GM21360 (cell line): ENCODE results near the gene AMDHD2.

Experiments used
- ATAC-seq: cut with Tn5 transposase; IDR thresholded peaks from one replicate; pipeline ENCODE4 v1.9.1; 2021; ENCODE audit warnings: mild to moderate bottlenecking, moderate library complexity; ENCODE audit not compliant: unreplicated experiment

The AMDHD2 gene

DNA sequence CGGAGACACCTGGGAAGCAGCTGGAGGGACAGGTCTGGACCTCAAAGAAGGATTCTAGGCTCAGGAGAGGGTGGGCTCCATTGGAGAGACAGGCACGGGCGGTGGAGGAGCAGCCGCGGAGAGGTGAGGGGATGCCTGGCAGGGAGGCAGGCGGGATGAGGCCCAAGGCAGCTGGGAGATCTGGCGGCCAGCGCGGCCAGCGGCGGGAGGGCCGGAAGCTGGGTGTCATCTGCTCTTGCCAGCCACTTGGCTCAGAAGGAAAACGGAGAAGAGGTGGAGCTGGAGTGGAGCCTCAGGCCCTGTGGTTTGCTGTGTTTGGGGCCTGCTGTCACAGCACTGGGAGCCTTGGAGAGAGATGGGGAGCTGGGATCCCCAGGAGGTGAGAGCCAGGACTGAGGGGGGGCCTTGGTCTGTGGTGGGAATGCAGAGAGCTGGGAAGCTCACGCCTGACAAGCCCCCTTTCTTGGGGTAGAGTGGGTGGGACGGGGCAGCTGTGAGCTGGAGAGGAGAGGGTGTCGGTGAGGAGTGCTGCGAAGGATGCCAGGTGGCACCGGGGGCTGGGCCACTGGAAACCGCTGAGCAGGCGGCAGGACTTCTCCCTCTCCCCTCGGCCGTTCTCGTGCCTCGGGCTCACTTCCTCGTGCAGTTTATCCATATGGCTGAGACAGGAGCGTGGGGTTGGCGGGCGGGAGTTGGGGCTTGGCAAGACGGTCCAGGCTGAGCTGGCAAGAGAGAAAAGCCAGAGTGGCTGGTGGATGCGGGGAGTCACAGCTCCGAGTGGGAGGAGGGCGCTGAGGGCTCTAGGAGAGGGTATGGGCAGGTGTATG, 37.2 kb upstream of the AMDHD2 start:
- ATAC-seq = no peak

DNA sequence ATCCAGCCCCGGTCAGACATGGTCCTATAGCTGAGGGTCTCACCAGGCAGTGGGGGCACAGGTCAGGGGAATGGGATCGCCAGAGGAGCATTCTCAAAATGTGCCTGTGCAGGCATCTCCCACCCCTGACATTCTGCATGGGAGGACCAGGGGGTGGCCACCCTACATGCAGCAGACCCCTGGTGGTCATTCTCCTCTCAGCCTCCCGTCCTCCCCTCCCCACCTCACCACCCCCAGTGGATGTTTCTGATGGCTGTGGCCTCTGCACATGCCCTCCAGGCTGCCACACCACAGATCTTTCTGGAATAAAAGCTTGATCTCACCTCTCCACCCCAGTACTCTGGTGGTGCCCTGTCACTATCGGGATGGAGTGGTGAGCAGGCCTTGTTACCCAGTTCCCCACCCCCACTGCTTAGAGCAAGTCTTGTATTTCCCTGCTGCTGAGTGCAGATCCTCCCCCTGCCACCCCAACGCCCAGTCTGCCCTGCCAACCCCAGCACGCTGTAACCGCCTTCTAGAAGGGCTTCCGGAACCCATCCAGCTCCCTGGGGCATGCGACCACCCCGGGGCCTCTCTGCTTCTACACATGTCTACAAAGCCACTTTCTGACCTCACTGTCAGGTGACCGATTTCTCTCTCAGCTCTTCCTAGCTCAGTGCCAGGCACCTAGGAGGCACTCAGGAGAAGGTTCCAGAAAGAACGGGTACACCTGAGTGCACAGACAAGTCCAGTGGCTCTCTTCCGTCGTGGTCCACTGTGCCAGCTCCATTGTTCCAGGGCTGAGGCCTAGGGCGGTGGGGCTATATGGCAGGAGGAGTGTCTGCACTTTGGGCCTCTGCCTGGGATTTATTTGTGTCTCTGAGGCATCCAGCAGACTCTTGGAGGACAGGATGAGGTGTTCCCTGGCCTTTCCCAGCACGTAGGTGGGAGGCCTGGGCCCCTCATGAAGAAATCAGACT, 36.0 kb upstream of the AMDHD2 start:
- ATAC-seq = no peak

DNA sequence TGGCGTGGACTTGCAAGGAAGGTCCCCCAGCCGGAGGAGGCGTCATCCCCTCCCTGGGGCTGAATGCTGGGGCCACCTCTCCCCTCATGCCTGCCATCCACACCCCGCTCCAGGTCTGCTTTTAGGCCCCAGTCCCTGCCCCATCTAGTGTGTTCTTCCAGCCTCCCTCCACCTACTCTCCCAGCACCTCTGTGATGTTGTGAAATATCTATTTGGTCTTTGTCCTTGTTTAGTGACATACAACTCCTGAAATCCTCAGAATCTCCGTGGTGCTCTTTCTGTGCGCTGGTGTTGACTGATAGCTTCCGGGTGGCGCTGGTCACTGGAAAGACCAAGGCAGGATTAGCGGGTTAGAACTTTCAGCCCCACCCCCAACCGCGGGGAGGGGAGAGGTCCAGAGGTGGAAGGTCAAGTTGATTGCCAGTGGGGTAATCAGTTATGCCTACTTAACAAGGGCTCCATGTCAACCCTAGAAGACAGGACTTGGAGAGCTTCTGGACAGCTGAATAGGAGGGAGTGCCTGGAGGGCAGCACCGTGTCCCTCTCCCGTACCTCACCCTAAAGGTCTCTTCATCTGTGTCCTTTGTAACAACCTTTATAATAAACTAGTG, 35.2 kb upstream of the AMDHD2 start:
- ATAC-seq = no peak

DNA sequence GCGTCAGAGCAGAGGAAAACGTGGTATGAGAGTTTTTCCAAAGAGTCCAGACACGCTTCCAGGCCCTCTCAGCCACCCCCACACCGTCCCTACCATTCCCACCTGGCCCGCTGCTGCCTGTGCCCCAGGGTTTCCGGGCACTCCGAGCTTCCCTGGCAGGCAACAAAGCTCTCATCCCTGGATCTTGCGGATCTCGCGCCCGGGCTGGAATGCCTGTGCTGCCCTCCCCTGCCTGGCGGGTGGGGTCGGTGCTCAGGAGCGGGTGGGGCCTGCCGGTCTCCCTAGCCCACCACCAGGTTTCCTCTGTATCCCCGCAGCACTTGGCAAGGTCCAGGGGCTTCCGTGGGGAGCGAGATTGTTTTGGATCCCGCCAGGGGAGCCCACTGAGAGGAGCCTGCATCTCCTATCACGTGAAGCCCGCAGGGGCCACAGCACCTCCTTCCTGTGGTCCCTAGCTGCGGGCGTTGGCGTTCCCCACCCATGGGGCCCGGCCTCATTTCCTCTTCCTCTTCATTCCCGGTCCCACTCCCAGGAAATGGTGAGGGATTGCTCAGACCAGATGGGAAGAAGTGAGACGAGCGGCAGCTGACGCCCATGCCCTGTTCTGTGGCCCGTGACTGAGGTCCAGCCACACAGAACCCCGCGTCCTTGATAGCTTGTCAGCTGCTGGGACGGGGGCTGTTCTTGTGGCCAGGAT, 34.2 kb upstream of the AMDHD2 start:
- no peak for ATAC-seq

DNA sequence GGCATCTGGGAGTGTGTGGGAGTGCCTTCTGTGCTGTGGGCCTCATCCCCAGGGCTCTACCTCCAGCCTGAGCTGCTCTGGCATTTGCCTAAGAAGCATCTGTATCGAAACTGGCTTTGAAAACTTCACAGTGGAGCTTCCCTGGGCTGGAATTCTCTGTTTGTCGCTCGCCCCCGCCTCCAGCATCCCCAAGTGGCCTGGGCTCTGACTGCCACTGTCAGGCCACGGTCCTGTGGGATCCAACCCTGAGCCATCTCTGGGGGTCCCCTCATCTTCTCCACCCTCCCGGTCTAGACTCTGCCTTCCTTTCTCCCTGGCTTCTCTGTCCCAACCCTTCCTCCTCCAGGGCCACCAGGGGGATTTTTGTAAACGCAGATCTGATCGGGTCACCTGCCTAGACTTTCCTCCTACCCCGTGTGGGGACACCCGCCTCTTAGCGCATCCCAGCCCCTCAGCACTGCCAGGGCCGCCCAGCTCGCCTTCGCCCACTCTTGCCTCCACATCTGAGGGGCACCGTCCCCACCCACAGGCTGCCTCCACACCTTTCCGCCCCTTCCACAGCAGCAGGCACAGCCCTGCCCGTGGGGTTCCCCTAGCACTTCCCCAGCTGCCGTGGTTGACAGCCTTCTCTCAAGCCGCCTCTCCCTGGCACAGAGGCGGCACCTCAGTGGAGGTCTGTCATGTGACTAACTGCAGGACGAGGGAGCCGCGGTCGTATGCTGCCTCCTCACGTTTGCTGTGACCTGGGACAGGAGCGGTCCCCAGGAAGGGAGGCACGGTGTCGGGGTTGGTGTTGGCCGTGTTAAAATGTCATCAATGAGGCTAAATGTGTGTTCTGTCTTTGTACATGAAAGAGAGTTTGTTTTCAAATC, 33.3 kb upstream of the AMDHD2 start:
- peak; percentile 51 for ATAC-seq

DNA sequence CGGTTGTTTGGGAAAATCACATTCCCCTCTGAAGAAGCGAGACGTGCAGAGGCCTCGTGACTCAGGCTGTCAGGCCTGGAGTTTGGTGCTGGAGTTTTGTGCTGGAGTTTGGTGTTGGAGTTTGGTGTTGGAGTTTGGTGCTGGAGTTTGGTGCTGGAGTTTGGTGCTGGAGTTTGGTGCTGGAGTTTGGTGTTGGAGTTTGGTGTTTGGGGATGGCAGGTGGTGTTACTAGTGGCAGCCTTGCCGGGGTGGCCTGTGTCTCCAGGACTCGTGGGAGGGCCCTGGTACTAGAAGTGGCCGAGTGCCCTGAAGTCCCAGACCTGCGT, 32.7 kb upstream of the AMDHD2 start:
- no peak for ATAC-seq

DNA sequence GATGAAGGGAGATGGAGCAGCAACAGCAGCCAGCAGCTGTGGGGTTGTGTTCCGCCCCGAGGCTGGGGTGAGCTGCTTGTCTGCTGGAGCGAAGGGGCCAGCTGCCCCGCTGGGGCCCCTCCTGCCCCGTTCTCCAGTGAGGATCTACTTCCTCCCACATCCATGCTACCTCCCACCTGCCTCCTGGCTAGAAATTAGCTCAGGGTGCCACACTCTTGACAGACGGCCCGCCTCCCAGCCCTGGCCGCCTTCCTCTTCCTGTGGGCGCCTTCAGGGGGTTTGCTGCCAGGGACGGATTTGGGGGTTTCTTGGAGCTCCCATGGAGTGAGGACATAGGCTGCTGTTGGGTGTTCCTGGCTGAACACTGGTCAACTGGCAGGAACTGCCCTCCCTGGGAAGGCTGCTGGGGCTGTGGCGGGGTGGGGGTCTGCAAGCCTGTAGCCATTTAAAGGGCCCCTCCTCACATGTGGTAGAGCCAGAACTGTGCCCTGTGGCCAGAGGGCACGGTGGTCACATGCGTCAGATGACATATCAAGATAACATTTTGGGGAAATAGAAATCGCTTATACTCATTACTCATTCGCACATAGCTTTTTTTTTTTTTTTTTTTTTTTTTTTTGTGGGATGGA, 32.2 kb upstream of the AMDHD2 start:
- no peak for ATAC-seq

DNA sequence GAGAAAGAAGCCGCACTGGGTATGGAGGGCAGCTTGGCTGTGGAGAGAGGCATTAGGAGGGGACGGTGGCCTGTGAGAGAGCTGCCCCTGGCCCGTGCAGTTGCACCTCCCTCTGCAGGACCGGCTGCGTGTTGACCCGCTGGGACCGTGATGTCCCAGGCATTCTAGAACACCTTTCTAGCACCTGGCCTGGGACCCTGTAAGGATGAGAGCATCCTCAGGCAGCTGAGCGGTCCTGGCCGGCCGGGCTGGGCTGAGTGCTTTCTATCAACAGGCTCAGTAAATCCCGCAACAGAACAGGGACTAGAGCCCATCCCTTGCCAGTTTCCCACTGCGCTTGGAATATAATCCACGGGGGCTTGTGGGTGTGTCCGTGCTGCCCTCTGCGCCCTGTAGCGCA, 30.6 kb upstream of the AMDHD2 start:
- ATAC-seq = no peak

DNA sequence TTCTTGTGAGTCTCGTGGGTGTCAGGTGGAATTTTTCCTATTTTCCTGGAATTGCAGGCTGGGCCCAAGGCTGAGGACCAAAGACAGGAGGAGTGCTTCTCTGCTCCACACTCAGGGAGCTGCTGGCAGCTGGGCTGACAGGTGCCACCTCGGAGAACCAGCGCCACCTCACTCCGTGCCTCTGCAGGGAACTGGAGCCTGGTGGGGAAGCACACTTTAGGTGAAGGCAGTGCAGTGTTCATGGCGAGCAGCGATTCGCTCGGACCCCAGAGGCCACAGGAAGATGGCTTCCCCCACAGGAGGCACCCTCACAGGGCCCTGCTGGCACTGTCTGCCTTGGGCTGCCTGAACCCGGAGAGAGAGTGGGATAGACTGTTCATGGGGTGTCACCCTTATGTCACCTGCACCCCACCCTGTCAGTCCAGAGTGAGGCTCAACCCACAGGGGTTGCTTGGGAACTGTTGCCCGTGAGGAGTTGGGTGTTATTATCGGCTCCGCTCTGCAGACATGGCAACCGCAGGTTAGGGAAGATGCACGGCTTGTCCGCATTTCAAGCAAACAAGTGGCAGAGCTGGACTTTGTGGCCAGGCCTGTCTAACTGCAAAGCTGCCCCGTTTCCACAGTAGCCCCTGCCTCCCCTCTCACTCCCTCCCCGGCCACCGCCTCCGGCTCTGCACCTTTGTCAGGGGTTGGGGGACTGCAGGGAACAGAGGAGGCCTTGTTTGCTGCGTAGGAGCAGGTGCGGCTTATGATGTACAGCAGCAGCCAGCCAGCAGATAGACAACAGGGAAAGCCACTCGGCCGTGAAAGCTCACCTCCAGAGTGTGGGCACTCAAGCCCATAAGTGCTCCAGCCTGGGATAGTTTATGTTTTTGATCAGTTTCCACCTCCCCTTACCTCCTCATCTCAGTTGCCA, 29.7 kb upstream of the AMDHD2 start:
- no peak for ATAC-seq

DNA sequence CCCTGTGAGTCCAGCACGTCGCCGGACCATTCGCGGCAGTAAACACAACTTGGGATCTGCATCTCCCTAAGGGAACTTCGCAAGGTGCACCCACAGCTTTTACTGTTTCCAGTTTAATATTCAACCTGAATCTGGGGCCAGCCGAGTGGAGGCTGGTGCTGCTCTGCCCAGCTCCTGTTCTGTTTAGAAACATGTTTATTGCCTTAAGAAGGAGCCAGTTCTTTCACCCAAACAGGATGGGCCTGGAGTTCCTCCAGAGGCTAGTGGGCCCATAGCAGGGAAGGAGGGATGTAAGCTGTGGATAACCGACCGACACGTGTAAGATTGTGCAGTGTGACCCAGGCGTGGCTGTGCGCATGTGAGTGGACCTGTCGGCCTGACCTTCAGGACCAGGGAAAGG, 27.9 kb upstream of the AMDHD2 start:
- no peak for ATAC-seq

DNA sequence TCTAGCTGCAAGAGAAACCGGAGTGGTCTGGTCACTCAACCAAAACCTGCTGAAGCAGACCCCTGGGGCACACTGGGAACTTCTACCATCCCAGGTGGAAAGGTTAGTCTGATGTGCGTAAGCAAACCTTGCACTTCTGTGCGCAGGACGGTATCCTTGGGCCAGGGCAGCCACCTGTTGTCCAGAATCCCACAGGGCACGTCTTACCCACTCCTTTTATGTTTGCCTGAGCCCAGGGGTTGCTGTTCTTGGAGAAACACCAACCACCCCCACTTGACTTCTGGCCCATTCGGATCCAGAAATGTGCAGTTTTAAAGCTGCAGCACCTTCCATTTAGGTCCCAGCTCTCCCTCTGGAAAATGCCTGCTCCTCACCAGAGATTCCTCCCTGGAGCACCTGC, 26.6 kb upstream of the AMDHD2 start:
- ATAC-seq = no peak

DNA sequence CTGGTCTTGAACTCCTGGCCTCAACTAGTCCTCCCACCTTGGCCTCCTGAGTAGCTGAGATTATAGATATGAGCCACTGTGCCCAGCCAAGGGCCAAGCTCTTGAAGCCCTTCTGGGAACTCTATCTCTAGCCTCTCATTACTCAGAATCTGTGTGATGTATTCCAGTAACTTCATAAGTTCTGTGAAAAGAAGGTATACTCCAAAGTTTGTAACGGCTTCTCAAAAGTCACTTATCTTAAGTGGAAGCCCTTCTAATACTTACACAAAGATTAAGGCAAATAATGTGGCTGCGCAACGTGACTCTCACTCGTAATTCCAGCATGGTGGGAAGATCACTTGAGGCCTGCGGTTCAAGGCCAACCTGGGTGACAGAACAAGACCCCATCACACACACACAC, 25.6 kb upstream of the AMDHD2 start:
- ATAC-seq = no peak

DNA sequence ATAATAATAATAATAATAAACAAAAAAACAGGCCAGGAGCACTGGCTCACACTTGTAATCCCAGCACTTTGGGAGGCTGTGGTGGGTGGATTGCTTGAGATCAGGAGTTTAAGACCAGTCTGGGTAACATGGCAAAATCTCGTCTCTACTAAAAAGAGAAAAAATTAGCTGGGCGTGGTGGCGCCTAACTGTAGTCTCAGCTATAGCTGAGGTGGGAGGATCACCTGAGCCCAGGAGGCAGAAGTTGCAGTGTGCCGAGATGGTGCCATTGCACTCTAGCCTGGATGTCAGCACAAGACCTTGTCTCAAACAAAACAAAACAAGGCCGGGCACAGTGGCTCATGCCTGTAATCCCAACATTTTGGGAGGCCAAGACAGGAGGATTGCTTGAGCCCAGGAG, 25.1 kb upstream of the AMDHD2 start:
- ATAC-seq = no peak

DNA sequence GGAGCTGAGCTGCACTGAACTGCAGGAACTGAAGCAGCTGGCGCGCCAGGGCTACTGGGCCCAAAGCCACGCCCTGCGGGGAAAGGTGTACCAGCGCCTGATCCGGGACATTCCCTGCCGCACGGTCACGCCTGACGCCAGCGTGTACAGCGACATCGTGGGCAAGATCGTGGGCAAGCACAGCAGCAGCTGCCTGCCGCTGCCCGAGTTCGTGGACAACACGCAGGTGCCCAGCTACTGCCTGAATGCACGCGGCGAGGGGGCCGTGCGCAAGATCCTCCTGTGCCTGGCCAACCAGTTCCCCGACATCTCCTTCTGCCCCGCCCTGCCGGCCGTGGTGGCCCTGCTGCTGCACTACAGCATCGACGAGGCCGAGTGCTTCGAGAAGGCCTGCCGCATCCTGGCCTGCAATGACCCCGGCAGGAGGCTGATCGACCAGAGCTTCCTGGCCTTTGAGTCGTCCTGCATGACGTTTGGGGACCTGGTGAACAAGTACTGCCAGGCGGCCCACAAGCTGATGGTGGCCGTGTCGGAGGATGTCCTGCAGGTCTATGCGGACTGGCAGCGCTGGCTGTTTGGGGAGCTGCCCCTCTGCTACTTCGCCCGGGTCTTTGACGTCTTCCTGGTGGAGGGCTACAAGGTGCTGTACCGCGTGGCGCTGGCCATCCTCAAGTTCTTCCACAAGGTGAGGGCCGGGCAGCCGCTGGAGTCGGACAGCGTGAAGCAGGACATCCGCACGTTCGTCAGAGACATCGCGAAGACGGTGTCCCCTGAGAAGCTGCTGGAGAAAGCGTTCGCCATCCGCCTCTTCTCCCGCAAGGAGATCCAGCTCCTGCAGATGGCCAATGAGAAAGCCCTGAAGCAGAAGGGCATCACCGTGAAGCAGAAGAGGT, 23.7 kb upstream of the AMDHD2 start:
- no peak for ATAC-seq

DNA sequence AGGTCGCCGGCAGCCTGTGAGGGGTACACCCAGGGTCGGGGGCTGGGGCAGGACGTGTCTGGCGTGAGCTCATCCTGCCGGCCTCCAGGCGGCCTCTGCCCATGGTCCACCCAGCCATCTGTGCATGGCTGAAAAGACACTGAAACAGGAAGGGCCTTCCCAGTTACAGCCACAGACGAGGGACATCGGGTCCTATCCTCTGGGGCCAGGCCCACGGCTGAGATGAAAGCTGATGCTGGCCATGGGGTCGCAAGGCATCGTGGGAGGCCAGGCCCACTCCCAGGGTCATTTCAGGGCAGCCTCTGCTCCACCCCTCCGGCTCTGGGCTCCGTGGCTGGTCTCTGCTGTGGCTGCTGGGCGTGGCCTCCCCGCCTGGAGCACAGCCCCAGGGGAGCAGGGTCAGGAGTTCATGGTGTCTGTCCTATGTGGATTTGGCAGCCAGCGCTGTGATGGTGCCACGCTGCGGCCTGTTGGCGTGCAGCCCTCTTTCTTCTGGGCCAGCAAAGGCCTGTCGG, 23.0 kb upstream of the AMDHD2 start:
- ATAC-seq = no peak

DNA sequence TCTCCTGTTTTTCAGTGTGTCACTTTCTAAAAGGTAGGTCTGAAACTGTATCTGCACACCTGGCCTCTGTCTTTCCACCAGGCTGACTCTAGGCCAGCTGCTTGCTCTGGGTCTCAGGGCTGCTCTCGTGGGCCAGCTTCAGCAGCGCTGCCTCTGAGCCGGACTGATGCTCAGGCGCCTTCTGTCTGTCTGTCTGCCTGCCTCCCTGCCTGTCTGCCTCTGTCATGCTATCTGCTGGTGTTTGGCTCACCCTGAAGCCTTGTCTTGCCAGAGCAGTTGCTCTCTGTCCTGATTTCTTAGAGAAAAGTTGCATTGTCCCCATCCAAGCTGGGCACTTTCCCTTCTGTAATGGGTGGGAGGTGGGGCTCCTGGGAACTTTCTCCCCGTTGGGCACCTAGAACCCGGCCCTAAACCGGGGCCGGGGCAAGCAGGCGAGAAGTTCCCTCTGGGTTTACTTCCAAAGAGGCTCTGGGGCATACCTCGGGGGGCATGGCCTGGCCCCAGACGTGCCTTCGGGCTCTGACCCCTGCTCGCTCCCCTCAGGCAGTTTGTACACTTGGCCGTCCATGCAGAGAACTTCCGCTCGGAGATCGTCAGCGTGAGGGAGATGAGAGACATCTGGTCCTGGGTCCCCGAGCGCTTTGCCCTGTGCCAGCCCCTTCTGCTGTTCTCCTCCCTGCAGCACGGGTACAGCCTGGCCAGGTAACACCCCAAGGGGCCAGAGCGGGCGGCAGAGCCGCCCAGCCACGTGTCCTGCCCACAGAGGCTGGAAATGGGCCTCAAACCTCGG, 22.3 kb upstream of the AMDHD2 start:
- ATAC-seq = no peak
